PC-9 (cell line): ENCODE data around the gene UBA6. TPM values are rescaled to one million over a fixed set of nuclear protein-coding genes. Genes with fewer than 3 reads are reported as not detected.

Experiments
- BruUV-seq: library from RNA; stranded (reverse); fragments of 400-500 nt; replicated peaks from 2 replicates; lab custom pipeline; 2021; lab: Mats Ljungman, UMichigan
- CTCF ChIA-PET: fragments of 300-600 bp; sonication (Branson Sonifier 250); formaldehyde crosslinking; loops from one replicate; lab custom pipeline; 2022; ENCODE audit warnings: antibody characterized with exemption; lab: Charles Lee
- POLR2A ChIA-PET: fragments of 300-600 bp; sonication (Branson Sonifier 250); formaldehyde crosslinking; loops from one replicate; lab custom pipeline; 2022; ENCODE audit warnings: antibody characterized with exemption; ENCODE audit not compliant: unreplicated experiment; lab: Charles Lee
- DNase-seq, 2 experiments: peaks; one replicate each; pipeline versions ENCODE4 v3.0.0 to v3.0.0-alpha.2; 2015 to 2022; ENCODE audit warnings: mixed read lengths in 1 of 2
- H2AFZ ChIP-seq: fragments of 200-600 bp; sonication (generic); 2 replicates; pipeline ENCODE4 v1.8.1; 2017; ENCODE audit warnings: antibody characterized with exemption
- H3F3A ChIP-seq: fragments of 200-600 bp; sonication (generic); 2 replicates; pipeline ENCODE4 v1.8.1; 2017; ENCODE audit warnings: antibody characterized with exemption, mild to moderate bottlenecking, low read depth; ENCODE audit not compliant: insufficient read depth
- H3K27ac ChIP-seq: fragments of 200-600 bp; sonication (generic); 2 replicates; pipeline ENCODE4 v1.6.1; 2016; ENCODE audit warnings: mixed run types
- H3K27me3 ChIP-seq: fragments of 200-600 bp; sonication (generic); 2 replicates; pipeline ENCODE4 v1.6.1; 2016; ENCODE audit warnings: low read depth, mixed run types; ENCODE audit not compliant: insufficient read depth
- H3K36me3 ChIP-seq: fragments of 200-600 bp; sonication (generic); 2 replicates; pipeline ENCODE4 v1.6.1; 2016; ENCODE audit warnings: low read depth, mixed run types
- H3K4me1 ChIP-seq: fragments of 200-600 bp; sonication (generic); replicated peaks from 2 replicates; pipeline ENCODE4 v1.6.1; 2016; ENCODE audit warnings: mixed run types; ENCODE audit not compliant: insufficient read depth
- H3K4me2 ChIP-seq: fragments of 200-600 bp; sonication (generic); 2 replicates; pipeline ENCODE4 v1.6.1; 2017; ENCODE audit warnings: mixed run types
- H3K4me3 ChIP-seq: fragments of 200-600 bp; sonication (generic); 2 replicates; pipeline ENCODE4 v1.6.1; 2016; ENCODE audit warnings: mixed run types
- H3K79me2 ChIP-seq: fragments of 200-600 bp; sonication (generic); 2 replicates; pipeline ENCODE4 v1.6.1; 2017; ENCODE audit warnings: low read depth, mixed run types
- H3K9me2 ChIP-seq: fragments of 200-600 bp; sonication (generic); 2 replicates; pipeline ENCODE4 v1.8.1; 2017; ENCODE audit warnings: mild to moderate bottlenecking; ENCODE audit not compliant: insufficient read depth
- H3K9me3 ChIP-seq: fragments of 200-600 bp; sonication (generic); 2 replicates; pipeline ENCODE4 v1.8.1; 2016; ENCODE audit warnings: low read depth; ENCODE audit not compliant: insufficient read depth
- H4K20me1 ChIP-seq: fragments of 200-600 bp; sonication (generic); 2 replicates; pipeline ENCODE4 v1.8.1; 2017; ENCODE audit not compliant: insufficient read depth
- CTCF ChIP-seq: fragments of 200-600 bp; sonication (generic); conservative IDR thresholded peaks from 2 replicates; pipeline ENCODE4 v1.6.1; 2017; ENCODE audit warnings: mixed run types, antibody characterized with exemption, mild to moderate bottlenecking, moderate library complexity
- EZH2 ChIP-seq: fragments of 200-600 bp; sonication (generic); IDR thresholded peaks from 2 replicates; pipeline ENCODE4 v1.8.0; 2017; ENCODE audit warnings: antibody characterized with exemption, low read depth
- intact Hi-C: fragments of 100-400 bp; cut with micrococcal nuclease; formaldehyde crosslinking; loops from one replicate; pipeline ENCODE4 v1.10.0; 2022; ENCODE audit not compliant: unreplicated experiment
- total RNA-seq: library from RNA; stranded (reverse); gene quantifications from 2 replicates; pipeline ENCODE4 v1.2.3, GENCODE V29; 2021

UBA6 gene
- total RNA-seq, 1 experiment from 2014 or later, result 64.2 TPM

GRCh38 chr4:67566335-67566734, 134.6 kb downstream of the UBA6 start:
- no peaks in the 10 kb centered on the region for H3K9me3 ChIP-seq
- no TSS peak for BruUV-seq
- no peaks in the 10 kb centered on the region for H3K79me2 ChIP-seq
- intact Hi-C loops, result no loop called here
- no peaks in the 10 kb centered on the region for H3K36me3 ChIP-seq
- H3K9me2 ChIP-seq, result no peaks in the 10 kb centered on the region
- TF ChIP-seq CTCF, result no peak
- no peak for TF ChIP-seq EZH2
- no peak overlapping the region for H3K4me3 ChIP-seq
- DNase-seq, result no peak
- no peaks in the 10 kb centered on the region for H4K20me1 ChIP-seq
- H3F3A ChIP-seq, result no peaks in the 10 kb centered on the region
- H3K27me3 ChIP-seq, result no peaks in the 10 kb centered on the region
- H2AFZ ChIP-seq, result no peak overlapping the region
- ChIA-PET CTCF (no interaction called here), POLR2A (no interaction called here)
- H3K27ac ChIP-seq, result no peak overlapping the region
- H3K4me1 ChIP-seq, result no peaks in the 10 kb centered on the region
- H3K4me2 ChIP-seq, result no peak overlapping the region

- no TSS peak for BruUV-seq
- POLR2A ChIA-PET, result no interaction called here
These were observed 135.7 kb downstream of the UBA6 start for GRCh38 chr4:67565284-67565683.

More at GRCh38 chr4:67565284-67565683, 135.7 kb downstream of the UBA6 start:
- Histone ChIP-seq H3K9me3 (no peaks in the 10 kb centered on the region), H3K4me1 (no peaks in the 10 kb centered on the region), H3K27ac (no peak overlapping the region), H3K79me2 (no peaks in the 10 kb centered on the region), H3K4me3 (no peak overlapping the region), H4K20me1 (no peaks in the 10 kb centered on the region), H3K9me2 (no peaks in the 10 kb centered on the region), H3K4me2 (no peak overlapping the region), H3F3A (no peaks in the 10 kb centered on the region), H2AFZ (no peak overlapping the region), H3K36me3 (no peaks in the 10 kb centered on the region), H3K27me3 (no peaks in the 10 kb centered on the region)
- TF ChIP-seq EZH2 (no peak), CTCF (no peak)
- CTCF ChIA-PET, result no interaction called here
- intact Hi-C loops, result no loop called here
- DNase-seq, result no peak

Other genes with a start within 250 kb of the UBA6 start
- 14.1 and 14.2 TPM in 2 replicates for gene CENPC, start 155.7 kb downstream of the UBA6 start, total RNA-seq
- gene STAP1, start 142.4 kb downstream of the UBA6 start, total RNA-seq, result not detected in 2 replicates
- not detected in 2 replicates for gene GNRHR, start 53.2 kb upstream of the UBA6 start, total RNA-seq
- not detected in 2 replicates for gene TMPRSS11D, start 182.8 kb upstream of the UBA6 start, total RNA-seq